Caco-2 (cell line): Measurements from ENCODE around the gene IKZF3. TPM values are rescaled to one million over a fixed set of nuclear protein-coding genes. Genes with fewer than 3 reads are reported as not detected.

Source experiments
- BruUV-seq: library from RNA; stranded (reverse); fragments of 400-500 nt; replicated peaks from 2 replicates; lab custom pipeline; 2021; lab: Mats Ljungman, UMichigan
- CTCF ChIA-PET: fragments of 300-600 bp; sonication (Branson Sonifier 250); formaldehyde crosslinking; loops from one replicate; lab custom pipeline; 2022; ENCODE audit warnings: antibody characterized with exemption; lab: Charles Lee
- POLR2A ChIA-PET: fragments of 300-600 bp; sonication (Branson Sonifier 250); formaldehyde crosslinking; loops from one replicate; lab custom pipeline; 2022; ENCODE audit warnings: antibody characterized with exemption; lab: Charles Lee
- DNase-seq, 2 experiments: peaks; one replicate each; pipeline versions ENCODE4 v3.0.0 to v3.0.0-alpha.2; 2020 to 2022
- H3K27me3 ChIP-seq: replicated peaks from 2 replicates; pipeline ENCODE4 v1.6.0; 2011; ENCODE audit warnings: low read length; ENCODE audit not compliant: control insufficient read depth, insufficient read depth
- H3K36me3 ChIP-seq: 2 replicates; pipeline ENCODE4 v1.5.1; 2011; ENCODE audit warnings: low read length; ENCODE audit not compliant: control insufficient read depth, insufficient read depth
- H3K4me1 ChIP-seq: fragments of 250-450 bp; sonication (Bioruptor Pico); 2 replicates; pipeline ENCODE4 v1.5.1; 2020; ENCODE audit warnings: mild to moderate bottlenecking
- H3K4me3 ChIP-seq: 2 replicates; pipeline ENCODE4 v1.5.1; 2011; ENCODE audit warnings: low read depth, mild to moderate bottlenecking, control low read depth, low read length
- H3K9me3 ChIP-seq: fragments of 250-450 bp; sonication (Bioruptor Pico); 2 replicates; pipeline ENCODE4 v1.5.1; 2020; ENCODE audit warnings: mild to moderate bottlenecking, moderate library complexity
- H3K27ac Mint-ChIP-seq: one replicate; pipeline ENCODE4 v1.8.0; 2022; ENCODE audit warnings: mixed read lengths; ENCODE audit not compliant: unreplicated experiment
- H3K27me3 Mint-ChIP-seq: one replicate; pipeline ENCODE4 v1.8.0; 2022; ENCODE audit warnings: mixed read lengths; ENCODE audit not compliant: insufficient read depth, unreplicated experiment
- H3K36me3 Mint-ChIP-seq: one replicate; pipeline ENCODE4 v1.8.0; 2022; ENCODE audit warnings: mild to moderate bottlenecking, mixed read lengths; ENCODE audit not compliant: insufficient read depth, unreplicated experiment
- H3K4me1 Mint-ChIP-seq: one replicate; pipeline ENCODE4 v1.8.0; 2022; ENCODE audit warnings: low read depth, mixed read lengths; ENCODE audit not compliant: unreplicated experiment
- H3K4me3 Mint-ChIP-seq: one replicate; pipeline ENCODE4 v1.8.0; 2022; ENCODE audit warnings: mild to moderate bottlenecking, moderate library complexity, mixed read lengths; ENCODE audit not compliant: unreplicated experiment
- H3K9me3 Mint-ChIP-seq: one replicate; pipeline ENCODE4 v1.8.0; 2022; ENCODE audit warnings: mixed read lengths; ENCODE audit not compliant: unreplicated experiment
- CTCF ChIP-seq, 2 experiments: fragments of 200-600 bp in 1 of 2; IDR thresholded peaks; 1 replicate in 1 of 2; 2 replicates in 1 of 2; pipeline versions ENCODE4 v1.5.1 to v1.8.0; 2011 to 2022; ENCODE audit warnings: antibody characterized with exemption in 1 of 2, control low read depth in 1 of 2, inconsistent platforms in 1 of 2, low read depth in 1 of 2, low read length in 1 of 2, mild to moderate bottlenecking in 1 of 2, moderate library complexity in 1 of 2; ENCODE audit not compliant: insufficient read depth in 1 of 2, severe bottlenecking in 1 of 2, unreplicated experiment in 1 of 2
- intact Hi-C: fragments of 100-400 bp; cut with micrococcal nuclease; formaldehyde crosslinking; loops from one replicate; pipeline ENCODE4 v1.10.0; 2022; ENCODE audit not compliant: unreplicated experiment
- total RNA-seq: library from RNA; stranded (reverse); gene quantifications from 2 replicates; pipeline ENCODE4 v1.2.3, GENCODE V29; 2022

IKZF3 gene
- total RNA-seq, 1 experiment from 2014 or later, result 2.8 TPM

- H3K27me3 Mint-ChIP-seq, result peaks cover 11% of the 10 kb centered on the region
- no peak for DNase-seq
- no peaks in the 10 kb centered on the region for H3K4me1 Mint-ChIP-seq
- Histone ChIP-seq H3K4me1 (no peaks in the 10 kb centered on the region), H3K4me3 (no peak overlapping the region), H3K9me3 (no peaks in the 10 kb centered on the region), H3K36me3 (no peaks in the 10 kb centered on the region), H3K27me3 (no peaks in the 10 kb centered on the region)
- ChIA-PET CTCF (no interaction called here), POLR2A (no interaction called here)
- intact Hi-C loops, result no loop called here
- no peak overlapping the region for H3K27ac Mint-ChIP-seq
- no peaks in the 10 kb centered on the region for H3K36me3 Mint-ChIP-seq
- H3K9me3 Mint-ChIP-seq, result no peaks in the 10 kb centered on the region
- BruUV-seq, result no TSS peak
- no peak for TF ChIP-seq CTCF (IDR thresholded peaks at IDR 0.05; ENCODE audit: insufficient read depth in 1 of 2, low read depth in 1 of 2, low read length in 1 of 2, severe bottlenecking in 1 of 2, unreplicated experiment in 1 of 2)
- H3K4me3 Mint-ChIP-seq, result no peak overlapping the region
These were observed 17.9 kb downstream of the IKZF3 start for GRCh38 chr17:39846205-39846604.

- Mint-ChIP-seq H3K9me3 (no peaks in the 10 kb centered on the region), H3K27ac (no peak overlapping the region), H3K4me3 (no peak overlapping the region), H3K36me3 (no peaks in the 10 kb centered on the region), H3K27me3 (peaks cover 14% of the 10 kb centered on the region), H3K4me1 (no peaks in the 10 kb centered on the region)
- POLR2A ChIA-PET, result no interaction called here
- Histone ChIP-seq H3K4me3 (no peak overlapping the region), H3K27me3 (no peaks in the 10 kb centered on the region), H3K36me3 (no peaks in the 10 kb centered on the region), H3K4me1 (no peaks in the 10 kb centered on the region), H3K9me3 (no peaks in the 10 kb centered on the region)
- BruUV-seq, result no TSS peak
- no peak for DNase-seq
- CTCF ChIA-PET, result no interaction called here
- TF ChIP-seq CTCF (IDR thresholded peaks at IDR 0.05; ENCODE audit: insufficient read depth in 1 of 2, low read depth in 1 of 2, low read length in 1 of 2, severe bottlenecking in 1 of 2, unreplicated experiment in 1 of 2), result no peak
- intact Hi-C loops, result no loop called here
These were observed 18.9 kb downstream of the IKZF3 start for GRCh38 chr17:39845052-39845846.

GRCh38 chr17:39841134-39841683 lies 22.9 kb downstream of the IKZF3 start:
- Mint-ChIP-seq H3K9me3 (peaks cover 20% of the 10 kb centered on the region), H3K27me3 (peaks cover 12% of the 10 kb centered on the region), H3K4me3 (no peak overlapping the region), H3K4me1 (no peaks in the 10 kb centered on the region), H3K27ac (no peak overlapping the region), H3K36me3 (no peaks in the 10 kb centered on the region)
- no TSS peak for BruUV-seq
- POLR2A ChIA-PET, result no interaction called here
- no peak for DNase-seq
- intact Hi-C loops, result no loop called here
- Histone ChIP-seq H3K9me3 (peaks cover 9% of the 10 kb centered on the region), H3K27me3 (no peaks in the 10 kb centered on the region), H3K4me3 (no peak overlapping the region), H3K4me1 (no peaks in the 10 kb centered on the region), H3K36me3 (no peaks in the 10 kb centered on the region)
- TF ChIP-seq CTCF (IDR thresholded peaks at IDR 0.05; ENCODE audit: insufficient read depth in 1 of 2, low read depth in 1 of 2, low read length in 1 of 2, severe bottlenecking in 1 of 2, unreplicated experiment in 1 of 2), result no peak
- CTCF ChIA-PET, result no interaction called here
